Measurements from ENCODE around the gene GALNT17.

GALNT17 gene

DNA sequence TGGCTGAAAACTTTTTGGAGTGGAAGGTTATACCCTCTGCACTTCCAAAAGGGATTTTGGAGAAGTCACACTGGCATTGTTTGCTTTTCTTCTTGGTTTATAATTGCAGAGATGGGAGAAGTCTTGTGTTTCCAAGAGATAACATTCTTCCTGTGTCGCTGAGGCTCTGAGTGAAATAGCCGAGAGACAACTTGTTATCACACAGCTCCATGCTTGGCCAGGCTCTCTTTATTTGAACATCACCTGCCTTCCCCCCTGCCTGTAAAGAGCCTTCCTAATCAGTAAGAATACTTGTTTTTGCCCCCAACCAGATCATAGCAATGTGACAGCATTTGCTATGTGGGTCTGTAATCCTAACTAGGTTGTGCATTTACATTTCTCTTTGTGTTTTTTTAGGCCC, 270.7 kb downstream of the GALNT17 start:
- no peak for DNase-seq (ENCODE audit: low spot score)

DNA sequence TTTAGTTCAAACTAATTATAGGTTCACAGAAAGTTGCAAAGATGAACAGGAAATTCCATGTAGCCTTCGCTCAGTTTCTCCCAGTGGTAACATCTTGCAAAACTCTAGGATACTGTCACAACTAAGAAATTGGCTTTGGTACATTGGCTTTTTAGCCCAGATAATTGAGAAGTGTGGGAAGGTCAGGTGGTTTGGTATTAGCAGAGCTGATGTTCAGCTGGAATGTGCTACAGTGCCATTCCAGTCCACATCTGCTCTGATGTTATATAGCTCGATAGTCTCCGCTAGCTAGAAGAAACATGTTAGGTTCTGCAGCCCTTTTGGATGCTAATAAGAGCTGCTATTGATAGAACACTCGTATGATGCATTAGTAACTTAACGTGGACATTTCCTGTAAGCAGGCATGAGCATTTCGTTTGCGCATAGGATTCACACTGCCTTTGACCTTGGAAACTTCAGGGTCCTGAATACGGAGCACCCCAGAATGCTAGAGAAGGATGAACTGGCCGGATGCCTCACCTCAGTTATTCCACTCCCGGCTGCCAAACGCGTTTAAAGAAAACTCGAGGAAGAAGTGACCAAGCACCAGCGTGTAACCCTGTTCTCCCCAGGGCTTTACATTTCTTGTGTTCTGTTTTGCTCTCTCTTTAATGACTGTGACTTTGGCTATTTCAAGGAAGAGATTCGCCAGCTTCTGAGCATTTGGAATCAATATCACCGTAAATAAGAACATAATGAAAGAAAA, 271.4 kb downstream of the GALNT17 start:
- no peak for DNase-seq (ENCODE audit: low spot score)

DNA sequence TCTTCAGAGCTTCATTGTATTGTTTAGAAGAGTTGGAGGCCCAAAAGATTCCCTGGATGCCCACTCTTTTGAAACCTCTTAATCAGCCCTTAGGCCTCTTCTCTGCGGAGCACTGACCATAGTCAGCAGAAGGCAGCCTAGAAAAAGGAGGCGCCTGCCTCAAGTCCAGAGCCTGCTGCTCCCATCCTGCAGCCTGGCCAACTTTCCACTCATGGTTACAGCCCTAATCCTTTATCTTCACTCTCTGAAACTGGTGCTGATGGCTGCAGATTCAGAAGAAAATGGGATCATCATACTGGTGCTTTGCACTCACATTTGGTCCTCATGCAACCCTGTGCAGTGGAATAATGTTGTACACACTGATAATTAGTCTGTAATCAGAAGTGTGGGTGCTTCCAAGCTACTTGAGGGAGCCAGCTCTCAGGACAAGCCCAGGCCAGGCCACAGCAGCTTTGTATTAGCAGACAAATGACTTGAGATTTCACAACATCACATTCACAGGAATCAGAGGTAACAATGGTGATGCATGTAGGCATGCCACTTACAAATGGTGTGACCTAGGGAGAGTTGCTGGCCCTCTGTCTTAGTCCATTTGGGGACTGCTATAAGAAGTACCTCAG, 272.9 kb downstream of the GALNT17 start:
- no peak for DNase-seq (ENCODE audit: low spot score)

DNA sequence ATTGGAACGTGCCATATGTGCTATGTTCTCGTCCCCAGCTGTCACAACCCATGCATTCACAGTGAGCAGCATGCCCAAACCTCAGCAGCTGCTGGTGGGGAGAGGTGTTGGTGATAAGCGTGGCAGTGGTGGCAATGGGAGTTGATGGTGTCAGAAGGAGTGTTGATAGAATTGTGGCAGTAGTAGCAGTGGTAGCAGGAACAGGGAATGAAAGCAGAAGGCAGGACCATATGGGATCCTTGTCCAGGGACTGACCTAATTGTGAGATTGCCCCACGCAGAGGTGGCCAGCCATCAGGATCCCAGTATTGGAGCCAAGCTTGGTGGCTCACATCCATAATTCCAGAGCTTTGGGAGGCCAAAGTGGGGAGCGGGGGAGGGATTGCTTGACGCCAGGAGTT, 276.3 kb downstream of the GALNT17 start:
- DNase-seq (ENCODE audit: low spot score), result no peak

DNA sequence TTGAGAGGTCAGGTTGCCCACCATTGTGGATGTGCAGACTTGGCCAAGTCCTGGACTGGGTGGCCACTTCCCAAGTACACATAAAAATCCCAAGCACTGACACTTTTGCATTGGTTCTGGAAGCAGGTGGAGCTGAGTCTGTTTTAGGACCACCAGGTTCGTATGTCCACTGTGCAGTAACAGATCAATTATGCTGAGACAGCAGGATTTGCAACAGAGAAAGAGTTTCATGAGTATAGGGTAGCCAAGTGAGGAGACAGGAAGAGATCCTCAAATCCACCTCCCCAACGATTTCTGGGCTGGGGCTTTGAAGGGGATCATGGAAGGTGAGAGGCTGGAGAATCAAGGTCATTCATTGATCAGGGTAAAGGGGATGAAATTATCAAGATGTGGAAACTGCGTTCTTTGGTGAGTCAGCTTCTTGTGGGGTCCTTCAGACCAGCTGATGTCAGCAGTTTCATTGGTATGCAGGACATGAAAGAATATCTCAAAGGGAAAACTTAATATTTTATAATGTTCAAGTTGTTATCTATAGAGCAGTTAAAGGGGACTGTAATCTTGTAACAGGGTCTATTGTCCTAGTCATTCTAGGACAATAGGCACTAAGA, 277.7 kb downstream of the GALNT17 start:
- no peak for DNase-seq (ENCODE audit: low spot score)

DNA sequence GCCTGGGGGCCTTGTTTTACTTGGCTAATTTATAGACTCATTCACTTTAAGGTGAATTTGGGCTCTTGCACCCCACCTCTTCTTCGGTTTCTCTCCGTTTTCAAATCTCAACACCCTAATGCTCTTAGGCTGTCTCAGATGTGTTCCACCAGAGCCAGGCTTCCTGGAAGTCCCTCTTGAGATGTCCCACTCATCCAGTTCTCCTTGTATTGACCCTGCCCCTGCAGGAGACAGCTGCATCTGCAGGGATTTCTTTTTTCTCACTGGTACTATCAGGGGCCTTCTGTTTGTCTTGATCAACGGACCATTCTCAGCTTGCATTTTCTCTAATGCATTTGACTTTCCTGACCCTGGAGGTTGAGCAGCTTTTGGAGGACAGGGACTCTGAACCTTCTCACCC, 279.5 kb downstream of the GALNT17 start:
- DNase-seq (ENCODE audit: low spot score), result no peak

DNA sequence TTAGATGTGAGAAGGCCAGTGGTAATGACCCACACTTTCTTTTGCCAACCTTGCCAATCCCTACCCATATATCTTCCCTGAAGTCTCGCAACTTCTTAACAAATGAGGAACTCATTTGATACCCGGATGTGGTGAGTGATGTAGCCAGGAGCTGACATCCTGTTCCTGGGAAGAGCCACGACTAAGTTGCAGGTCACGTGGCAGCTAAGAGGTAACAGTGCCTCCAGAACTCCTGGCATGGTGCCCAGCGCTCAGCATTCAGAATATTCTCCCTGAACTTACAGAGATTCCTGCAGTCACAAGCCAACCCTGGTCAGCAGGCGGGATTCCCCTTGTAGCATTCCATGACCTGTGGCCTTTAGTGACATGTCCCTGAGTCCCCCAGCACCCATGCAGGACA, 282.5 kb downstream of the GALNT17 start:
- no peak for DNase-seq (ENCODE audit: low spot score)

DNA sequence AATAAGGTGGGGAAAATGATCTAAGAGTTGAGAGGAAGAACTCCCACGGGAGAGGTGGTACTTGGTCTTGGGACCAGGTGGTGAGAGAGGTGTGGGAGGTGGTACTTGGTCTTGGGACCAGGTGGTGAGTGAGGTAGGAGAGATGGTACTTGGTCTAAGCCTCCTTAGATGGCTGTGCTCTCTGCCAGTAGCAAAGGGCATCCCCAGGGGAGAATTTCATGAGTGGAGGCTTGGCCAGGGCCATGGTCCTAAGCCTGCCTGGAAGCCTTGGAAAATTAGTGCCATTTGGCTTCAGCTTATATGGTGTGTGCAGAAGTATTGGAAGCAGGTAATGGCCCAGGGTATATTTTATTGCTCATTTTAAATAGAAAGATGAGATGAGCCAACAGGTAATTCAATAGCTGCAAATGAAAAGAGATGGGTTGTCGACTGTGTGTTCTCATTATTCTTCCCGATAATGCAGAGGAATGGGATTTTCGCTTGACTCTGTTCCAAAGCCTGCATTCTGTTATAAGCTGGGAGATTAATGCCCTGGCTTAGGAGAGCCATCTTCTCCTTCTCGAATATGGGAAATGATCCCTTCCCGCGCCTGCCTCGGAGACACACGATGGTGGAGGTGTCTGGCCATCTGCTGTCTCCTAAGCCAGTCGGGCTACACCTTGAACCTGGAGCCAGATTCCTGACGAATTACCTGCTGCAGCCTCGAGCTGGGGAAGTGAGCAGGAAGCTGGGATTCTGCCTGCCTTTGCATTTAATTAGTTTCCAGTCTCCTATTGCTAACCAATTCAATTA, 287.8 kb downstream of the GALNT17 start:
- DNase-seq (ENCODE audit: low spot score), result no peak

DNA sequence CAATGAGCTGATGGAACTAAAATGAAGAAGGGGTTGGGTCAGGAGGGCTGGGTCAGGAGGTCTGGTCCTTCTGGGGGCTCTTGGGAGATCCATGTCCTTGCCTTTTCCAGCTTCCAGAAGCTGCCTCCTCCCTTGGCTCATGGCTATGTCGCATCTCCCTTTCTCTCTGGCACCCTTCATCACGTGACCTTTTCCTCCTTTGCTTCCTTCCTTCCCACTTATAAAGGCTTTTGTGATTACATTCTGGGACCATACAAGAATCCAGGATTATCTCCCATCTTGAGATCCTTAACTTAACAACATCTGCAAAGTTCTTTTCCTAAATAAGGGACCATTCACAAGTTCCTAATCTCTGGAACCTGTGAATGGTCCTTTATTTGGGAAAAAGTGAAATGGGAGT, 290.2 kb downstream of the GALNT17 start:
- DNase-seq (ENCODE audit: low spot score), result no peak

DNA sequence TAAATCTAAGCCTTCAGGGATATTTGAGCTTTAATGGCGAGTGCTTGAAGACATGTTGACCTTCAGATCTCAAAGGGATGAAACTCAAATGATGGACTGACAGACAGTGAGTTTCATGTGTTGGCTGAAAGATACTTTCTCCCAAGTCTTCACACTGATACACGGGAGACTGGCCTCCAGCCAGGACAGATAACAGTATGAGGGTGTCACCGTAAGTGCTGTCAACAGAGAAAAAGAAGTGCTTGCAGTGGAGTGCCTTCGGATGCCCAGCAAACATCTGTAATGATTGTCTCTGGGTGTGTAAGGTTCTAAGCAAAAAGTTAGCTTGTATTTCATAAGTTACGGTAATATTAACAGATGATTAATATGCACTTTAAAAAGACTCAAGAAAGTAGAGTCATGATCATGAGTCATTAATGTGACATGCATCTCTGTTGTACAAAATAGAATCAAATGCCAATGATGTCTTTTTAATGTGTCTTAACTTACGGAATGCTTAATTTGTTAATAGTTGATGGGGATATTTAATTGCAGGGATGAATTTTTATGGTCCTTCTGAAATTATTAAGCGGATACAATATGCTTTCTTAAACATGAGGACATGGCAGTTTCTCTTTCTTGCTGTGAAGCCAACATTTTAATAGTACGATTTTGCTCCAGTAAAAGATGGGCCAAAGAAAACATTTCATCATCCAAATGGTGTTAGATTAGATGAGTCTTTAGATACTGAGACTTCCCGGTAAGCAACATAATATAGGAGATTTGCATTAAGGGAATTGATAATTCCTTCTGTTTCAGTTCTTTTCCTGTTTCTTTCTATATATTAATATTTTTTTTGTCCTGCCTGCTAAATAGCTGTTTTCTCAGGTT, 292.5 kb downstream of the GALNT17 start:
- no peak for DNase-seq (ENCODE audit: low spot score)

DNA sequence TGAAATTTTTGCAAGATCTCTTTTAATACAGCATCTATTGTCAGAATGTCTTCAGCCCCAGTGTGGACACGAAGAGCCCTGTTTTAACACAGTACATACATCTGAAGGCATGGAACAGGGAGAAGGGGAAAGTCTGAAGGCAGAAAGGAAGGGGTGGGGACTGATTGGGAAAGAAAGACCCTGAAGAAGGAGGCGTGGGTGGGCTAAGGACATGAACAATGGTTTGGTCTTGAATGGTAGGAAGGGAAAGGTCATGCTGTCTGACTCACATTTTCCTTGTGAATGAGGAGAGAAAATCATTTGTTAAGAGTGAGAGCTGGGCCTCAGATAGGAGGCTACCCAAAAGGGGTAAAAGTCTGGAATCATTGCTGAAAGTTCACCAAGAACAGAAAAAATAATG, 297.1 kb downstream of the GALNT17 start:
- no peak for DNase-seq (ENCODE audit: low spot score)

DNA sequence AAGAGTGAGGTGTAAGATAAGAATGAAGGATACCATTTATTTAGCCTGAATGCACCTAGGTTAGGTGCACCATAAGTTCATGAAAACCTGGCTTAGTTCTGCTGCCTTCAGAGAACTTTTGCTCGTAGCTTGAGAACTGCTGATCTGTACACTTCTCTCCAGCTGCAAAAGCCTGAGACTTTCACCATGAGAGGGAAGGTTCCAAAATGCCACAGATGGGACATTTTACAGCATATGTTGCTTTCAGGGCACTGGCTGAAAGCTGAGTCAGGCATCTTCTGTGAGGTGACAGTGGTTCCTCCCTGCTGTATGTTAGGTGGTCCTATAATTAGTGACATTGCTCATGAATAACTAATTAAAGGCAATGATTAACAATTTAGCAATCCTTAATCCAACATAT, 298.3 kb downstream of the GALNT17 start:
- no peak for DNase-seq (ENCODE audit: low spot score)

DNA sequence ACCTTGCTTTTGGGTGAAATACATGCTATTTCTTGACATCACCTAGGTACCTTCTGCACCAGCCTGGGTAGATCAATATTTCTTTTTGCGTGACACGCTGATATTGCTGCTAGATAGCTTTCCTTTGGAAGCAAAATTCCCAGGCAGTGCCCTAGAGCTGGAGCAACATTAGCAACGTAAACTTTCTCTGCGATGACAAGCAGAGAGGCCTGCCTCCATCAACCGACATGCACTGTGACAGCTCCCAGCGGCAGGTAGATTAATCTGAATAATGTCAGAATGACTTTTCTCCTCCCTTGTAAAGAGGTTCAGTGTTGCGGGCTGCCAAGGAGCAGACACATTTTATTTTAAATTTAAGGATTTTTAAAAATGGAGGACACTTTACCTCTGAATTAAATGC, 307.4 kb downstream of the GALNT17 start:
- no peak for DNase-seq (ENCODE audit: low spot score)

DNA sequence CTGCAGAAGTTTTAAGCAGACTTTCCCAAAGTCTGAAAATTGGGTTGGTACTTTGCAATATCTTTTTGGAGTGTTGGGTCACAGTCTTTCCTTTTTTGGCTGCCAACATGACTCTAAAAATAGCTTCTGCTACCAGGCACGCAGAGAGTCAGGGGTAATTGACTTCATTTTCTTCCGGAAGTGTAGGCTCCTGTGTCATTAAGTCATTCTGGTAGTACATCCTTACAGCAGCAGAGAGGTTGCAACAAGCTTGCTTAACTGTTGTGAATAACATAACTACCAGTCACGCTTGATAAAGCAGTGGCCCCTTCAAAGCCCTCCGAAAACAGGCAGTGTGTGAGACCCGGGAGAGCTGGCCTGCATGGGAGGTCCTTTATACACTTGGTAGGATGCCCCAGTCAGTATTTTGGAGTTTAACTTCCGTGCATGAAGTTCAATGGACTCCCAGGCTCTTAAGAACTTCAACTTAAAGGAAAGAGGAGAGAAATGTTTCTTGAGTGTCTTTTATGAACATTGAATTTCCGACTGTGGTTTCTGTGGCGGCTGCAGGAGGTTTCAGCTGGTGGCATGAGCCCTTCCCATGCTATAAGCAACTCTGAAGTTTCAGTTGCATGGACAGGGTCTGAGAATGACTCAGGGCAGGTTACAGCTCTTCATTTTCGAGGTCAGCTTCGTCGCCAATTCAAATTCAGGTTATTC, 310.7 kb downstream of the GALNT17 start:
- DNase-seq (ENCODE audit: low spot score), result no peak

DNA sequence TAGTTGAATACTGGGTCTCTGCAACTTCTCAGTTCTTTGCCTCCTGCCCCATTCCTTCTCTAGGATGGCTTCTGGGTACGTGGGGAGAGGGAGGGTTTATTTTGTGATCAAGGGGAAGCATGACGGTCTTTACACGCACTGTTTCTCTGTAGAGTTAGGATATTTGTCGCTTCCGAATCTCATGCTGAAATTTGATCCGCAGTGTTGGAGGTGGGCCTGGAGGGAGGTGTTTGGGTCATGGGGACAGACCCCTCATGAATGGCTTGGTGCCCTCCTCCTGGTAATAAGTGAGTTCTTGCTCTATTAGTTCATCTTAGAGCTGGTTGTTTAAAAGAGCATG, 311.2 kb downstream of the GALNT17 start:
- no peak for DNase-seq (ENCODE audit: low spot score)

DNA sequence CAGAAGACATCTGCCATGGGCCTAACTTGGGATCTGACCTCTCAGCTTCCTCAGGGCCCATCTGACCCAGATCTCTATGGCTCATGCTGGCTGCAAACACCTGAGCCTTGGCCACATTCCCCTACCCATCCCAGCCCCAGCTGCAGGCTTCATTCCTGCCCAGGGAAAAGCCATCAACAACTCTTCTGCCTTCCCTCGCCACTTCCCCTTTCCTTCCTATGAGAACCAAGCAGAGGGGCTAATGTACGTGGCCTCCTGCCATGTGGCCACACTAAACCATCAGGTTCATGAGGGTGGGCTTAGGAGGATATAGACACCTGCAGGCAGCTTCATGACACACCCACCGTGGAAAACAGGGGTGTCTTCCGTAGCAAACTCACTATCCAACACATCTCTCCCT, 312.2 kb downstream of the GALNT17 start:
- no peak for DNase-seq (ENCODE audit: low spot score)

DNA sequence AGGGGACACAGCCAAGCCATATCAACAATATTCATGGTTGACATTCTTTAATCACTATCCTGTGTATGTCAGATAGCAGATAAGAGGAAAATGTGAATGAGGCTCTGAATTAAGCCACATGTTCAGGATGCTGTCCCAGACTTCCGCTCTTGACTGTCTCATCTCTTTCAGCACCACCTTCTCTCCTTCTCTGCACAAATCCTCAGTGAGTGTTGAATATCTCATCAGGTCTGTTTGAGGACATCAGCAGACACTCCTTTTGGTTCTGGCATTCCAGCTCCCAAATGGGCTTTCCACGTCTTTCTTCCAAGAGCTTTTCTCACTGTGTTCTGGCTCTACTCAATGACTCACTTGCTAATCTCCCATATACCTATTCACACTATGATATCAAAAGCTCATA, 321.7 kb downstream of the GALNT17 start:
- no peak for DNase-seq (ENCODE audit: low spot score)

DNA sequence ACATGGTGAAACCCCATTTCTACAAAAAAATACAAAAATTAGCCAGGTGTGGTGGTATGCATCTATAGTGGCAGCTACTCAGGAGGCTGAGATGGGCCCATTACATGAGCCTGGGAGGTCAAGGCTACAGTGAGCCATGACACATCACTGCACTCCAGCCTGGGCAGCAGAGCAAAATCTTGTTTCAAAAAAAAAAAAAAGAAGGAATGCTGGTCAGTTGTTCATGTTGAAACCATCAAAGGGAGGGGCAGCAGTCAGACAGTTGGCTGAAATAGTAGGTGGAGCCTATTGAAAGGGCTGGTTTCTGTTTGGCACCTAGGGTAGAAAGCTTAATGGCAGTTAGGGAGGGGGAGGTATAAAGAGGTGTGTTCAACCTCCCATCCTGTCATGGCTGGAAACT, 323.0 kb downstream of the GALNT17 start:
- DNase-seq (ENCODE audit: low spot score), result no peak

DNA sequence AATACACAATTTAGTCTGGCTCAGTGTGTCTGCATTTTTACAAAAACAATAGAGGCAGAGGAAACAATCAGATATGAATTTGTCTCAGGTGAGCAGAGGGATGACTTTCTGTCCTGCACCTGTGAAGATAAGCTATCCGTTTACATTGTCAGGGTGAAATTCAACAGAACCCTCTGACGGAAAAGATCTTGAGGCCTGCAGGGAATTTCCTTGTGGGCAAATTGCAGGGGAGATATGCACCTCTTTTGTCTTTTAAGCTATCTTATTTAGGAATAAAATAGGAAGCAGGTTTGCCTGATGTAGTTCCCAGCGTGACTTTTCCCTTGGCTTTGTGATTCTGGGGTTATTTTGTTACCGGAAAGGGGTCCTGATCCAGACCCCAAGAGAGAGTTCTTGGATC, 325.1 kb downstream of the GALNT17 start:
- no peak for DNase-seq (ENCODE audit: low spot score)

DNA sequence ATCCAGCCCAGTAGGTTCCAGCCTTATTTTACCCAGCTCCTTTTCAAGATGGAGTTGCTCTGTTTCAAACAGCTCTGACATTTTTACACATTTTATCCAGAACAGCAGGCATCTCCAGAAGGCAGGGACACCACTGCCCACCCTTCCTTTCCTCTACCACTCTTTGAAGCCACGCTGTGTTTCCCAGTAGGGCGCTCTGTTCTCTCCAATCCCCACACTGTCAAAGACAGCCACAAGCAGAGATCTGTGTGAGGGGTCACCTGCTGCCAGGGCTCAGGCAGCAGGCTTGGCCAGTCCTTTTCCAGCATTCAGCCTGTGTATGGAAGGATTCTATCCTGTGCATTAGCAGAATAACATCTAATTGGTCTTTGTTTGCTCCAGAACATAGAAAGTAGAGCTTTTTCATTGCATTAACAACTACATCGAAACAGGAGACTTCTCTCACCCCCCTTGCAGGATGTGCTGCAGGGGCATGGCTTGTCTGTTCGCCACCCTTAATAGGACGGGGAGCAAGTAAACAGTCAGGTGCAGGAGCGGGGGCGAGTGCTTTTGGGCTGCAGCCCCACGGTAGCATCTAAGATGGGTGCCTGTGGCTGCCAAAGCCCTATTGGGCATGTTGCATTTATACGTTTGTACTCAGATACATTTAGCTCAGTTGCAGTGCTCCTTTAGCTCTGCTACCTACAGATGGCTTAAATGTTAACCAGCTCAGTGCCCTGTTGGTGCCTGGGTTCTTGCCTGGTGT, 326.1 kb downstream of the GALNT17 start:
- DNase-seq (ENCODE audit: low spot score), result no peak

DNA sequence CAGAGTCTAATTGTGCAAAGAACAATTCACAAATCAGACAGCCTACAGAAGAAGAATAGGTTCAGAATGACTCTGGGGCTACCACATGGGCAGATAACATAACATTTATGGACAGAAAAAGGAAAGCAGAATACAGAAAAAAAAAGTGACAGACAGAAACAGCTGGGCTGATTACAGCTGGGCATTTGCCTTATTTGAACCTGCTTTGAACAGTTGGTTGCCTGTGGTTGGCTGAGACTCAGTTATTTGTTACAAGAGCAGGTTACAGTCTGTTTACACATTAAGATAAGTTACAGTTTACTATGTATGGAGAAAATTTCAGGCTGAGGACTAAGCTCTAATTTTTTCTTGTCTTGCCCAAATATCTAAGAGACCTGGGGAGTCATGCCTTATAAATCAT, 327.2 kb downstream of the GALNT17 start:
- no peak for DNase-seq (ENCODE audit: low spot score)
